GM21576 (cell line): ENCODE data around the gene FSIP1.

Source experiments
- ATAC-seq: cut with Tn5 transposase; IDR thresholded peaks from one replicate; pipeline ENCODE4 v1.9.1; 2021; ENCODE audit warnings: mild to moderate bottlenecking, moderate library complexity; ENCODE audit not compliant: unreplicated experiment

The FSIP1 gene

GRCh38 chr15:39586387-39587095 lies 196.1 kb downstream of the FSIP1 start:
- no peak for ATAC-seq

- ATAC-seq, result no peak
Measured at GRCh38 chr15:39585871-39586301, 196.8 kb downstream of the FSIP1 start.

- no peak for ATAC-seq
Measured at GRCh38 chr15:39585389-39585841, 197.2 kb downstream of the FSIP1 start.

GRCh38 chr15:39584662-39585388 lies 197.8 kb downstream of the FSIP1 start:
- ATAC-seq, result no peak

- no peak for ATAC-seq
Measured at GRCh38 chr15:39584266-39584659, 198.4 kb downstream of the FSIP1 start.

GRCh38 chr15:39583596-39584265 lies 198.9 kb downstream of the FSIP1 start:
- ATAC-seq, result no peak

GRCh38 chr15:39582977-39583595 lies 199.6 kb downstream of the FSIP1 start:
- ATAC-seq, result no peak

GRCh38 chr15:39582286-39582976 lies 200.2 kb downstream of the FSIP1 start:
- no peak for ATAC-seq

- no peak for ATAC-seq
Measured at GRCh38 chr15:39581793-39582285, 200.8 kb downstream of the FSIP1 start.

GRCh38 chr15:39581242-39581792 lies 201.3 kb downstream of the FSIP1 start:
- ATAC-seq, result no peak

- peak; percentile 11 for ATAC-seq
Measured at GRCh38 chr15:39580485-39581241, 202.0 kb downstream of the FSIP1 start, which contains the start of gene THBS1. THBS1 (plus strand) TSS chr15:39581079; CDS start chr15:39581858, 779 bp downstream.

GRCh38 chr15:39580117-39580484 lies 202.5 kb downstream of the FSIP1 start:
- peak; percentile 63 for ATAC-seq

GRCh38 chr15:39579487-39580116 lies 203.0 kb downstream of the FSIP1 start:
- ATAC-seq, result no peak

- ATAC-seq, result no peak
Measured at GRCh38 chr15:39578851-39579486, 203.7 kb downstream of the FSIP1 start.

GRCh38 chr15:39575180-39575579 lies 207.5 kb downstream of the FSIP1 start:
- ATAC-seq, result no peak

GRCh38 chr15:39574427-39574826 lies 208.2 kb downstream of the FSIP1 start:
- no peak for ATAC-seq

- no peak for ATAC-seq
Measured at GRCh38 chr15:39573844-39574243, 208.8 kb downstream of the FSIP1 start.

GRCh38 chr15:39573287-39573686 lies 209.4 kb downstream of the FSIP1 start:
- ATAC-seq, result no peak
